Kidney (tissue), 14 donors: ENCODE results near the gene NENF. TPM values are rescaled to one million over a fixed set of nuclear protein-coding genes. Genes with fewer than 3 reads are reported as not detected.

Experiments used
- DNase-seq, 5 donors: peaks; one replicate each; pipeline ENCODE4 v3.0.0-alpha.2; 2013 to 2020
- FAIRE-seq: peaks from 2 replicates; lab custom pipeline; 2012; peaks lifted over from hg19 to GRCh38; lab: Jason Lieb, UNC
- H3K27ac ChIP-seq, 2 donors: one replicate each; pipeline ENCODE4 v1.7.0; 2013; ENCODE audit warnings: low read depth in 2 of 2, low read length in 2 of 2, inconsistent platforms in 1 of 2
- H3K27me3 ChIP-seq: one replicate; pipeline ENCODE4 v1.7.1; 2013; ENCODE audit warnings: low read length, inconsistent platforms; ENCODE audit not compliant: control insufficient read depth, insufficient read depth
- H3K36me3 ChIP-seq, 3 donors: one replicate each; pipeline versions ENCODE4 v1.7.0 to v1.7.1; 2013; ENCODE audit warnings: low read length in 3 of 3, control low read depth in 1 of 3, inconsistent platforms in 1 of 3; ENCODE audit not compliant: insufficient read depth in 3 of 3, control insufficient read depth in 2 of 3
- H3K4me1 ChIP-seq, 3 donors: one replicate each; pipeline versions ENCODE4 v1.7.0 to v1.7.1; 2013; ENCODE audit warnings: low read length in 3 of 3, inconsistent platforms in 1 of 3, low read depth in 1 of 3; ENCODE audit not compliant: control insufficient read depth in 2 of 3, insufficient read depth in 2 of 3
- H3K4me3 ChIP-seq, 3 donors: one replicate each; pipeline versions ENCODE4 v1.7.0 to v1.8.1; 2013; ENCODE audit warnings: low read length in 3 of 3, control low read depth in 1 of 3, inconsistent platforms in 1 of 3
- H3K9ac ChIP-seq, 3 donors: one replicate each; pipeline versions ENCODE4 v1.7.0 to v1.7.1; 2013; ENCODE audit warnings: low read length in 3 of 3, control low read depth in 1 of 3, inconsistent platforms in 1 of 3
- H3K9me3 ChIP-seq, 3 donors: one replicate each; pipeline versions ENCODE4 v1.7.0 to v1.7.1; 2013; ENCODE audit warnings: low read length in 3 of 3, control low read depth in 1 of 3, inconsistent platforms in 1 of 3; ENCODE audit not compliant: control insufficient read depth in 2 of 3, insufficient read depth in 1 of 3
- CTCF ChIP-seq: IDR thresholded peaks from 3 replicates; pipeline ENCODE4 v1.5.1; 2012; ENCODE audit warnings: mild to moderate bottlenecking, moderate library complexity, borderline replicate concordance; ENCODE audit not compliant: insufficient read depth; ENCODE audit errors: extremely low read depth
- intact Hi-C: fragments of 100-400 bp; cut with DNase I; formaldehyde crosslinking; loops from one replicate; pipeline ENCODE4 v1.11.1; 2022
- polyA plus RNA-seq: library from polyadenylated mRNA; stranded (reverse); fragments of 350-450 nt; fragmentation: Illumina TruSeq; extraction: RNeasy Lipid Tissue Mini Kit (QIAGEN cat#74804); gene quantifications from one replicate; pipeline ENCODE4 v1.2.3, GENCODE V29; 2014; ENCODE audit warnings: low read depth, low replicate concordance; ENCODE audit not compliant: insufficient read depth
- total RNA-seq: library from RNA; stranded (reverse); fragmentation: NEBNext Ultra II Directional; extraction: Animal tissue kit (Norgen Biotek cat#: 25700); gene quantifications from one replicate; pipeline ENCODE4 v1.2.1, GENCODE V29; 2021
- donor health status: control.
- donor health status: control.
- donor health status: control.
- donor health status: control.
- donor health status: control.
- donor health status: DM: yes; HTN: yes; CAD: no.
- donor health status: Normal renal cell carcinoma (clear cell type).

NENF gene
- total and polyA plus RNA-seq, 2 donors from 2014 or later = 63.0 to 210 TPM

- DNase-seq = no peak
- no peak overlapping the region for H3K27ac ChIP-seq
- no peak overlapping the region for H3K4me3 ChIP-seq
- peaks cover 0 to 2% (median 0%) of the 10 kb centered on the region in 3 donors for H3K4me1 ChIP-seq
- no peaks in the 10 kb centered on the region for H3K36me3 ChIP-seq
- no peaks in the 10 kb centered on the region for H3K9me3 ChIP-seq
- intact Hi-C loops = loop anchor here (10.0 kb wide), 1 partner anchor 390 kb away; no protein-coding TSS in a partner anchor
- H3K9ac ChIP-seq = no peak overlapping the region
- FAIRE-seq = no peak
- no peak for TF ChIP-seq CTCF
- no peaks in the 10 kb centered on the region for H3K27me3 ChIP-seq
Observed at GRCh38 chr1:212454741-212455140, 22.0 kb downstream of the NENF start.

GRCh38 chr1:212455401-212455800 is 22.7 kb downstream of the NENF start:
- Histone ChIP-seq H3K9ac (no peak overlapping the region), H3K4me3 (no peak overlapping the region), H3K27me3 (no peaks in the 10 kb centered on the region), H3K9me3 (no peaks in the 10 kb centered on the region), H3K4me1 (peaks cover 0 to 2% (median 0%) of the 10 kb centered on the region in 3 donors), H3K36me3 (no peaks in the 10 kb centered on the region), H3K27ac (no peak overlapping the region)
- DNase-seq (no peak), FAIRE-seq (no peak)
- intact Hi-C loops = loop anchor here (10.0 kb wide), 1 partner anchor 391 kb away; no protein-coding TSS in a partner anchor
- no peak for TF ChIP-seq CTCF

DNA sequence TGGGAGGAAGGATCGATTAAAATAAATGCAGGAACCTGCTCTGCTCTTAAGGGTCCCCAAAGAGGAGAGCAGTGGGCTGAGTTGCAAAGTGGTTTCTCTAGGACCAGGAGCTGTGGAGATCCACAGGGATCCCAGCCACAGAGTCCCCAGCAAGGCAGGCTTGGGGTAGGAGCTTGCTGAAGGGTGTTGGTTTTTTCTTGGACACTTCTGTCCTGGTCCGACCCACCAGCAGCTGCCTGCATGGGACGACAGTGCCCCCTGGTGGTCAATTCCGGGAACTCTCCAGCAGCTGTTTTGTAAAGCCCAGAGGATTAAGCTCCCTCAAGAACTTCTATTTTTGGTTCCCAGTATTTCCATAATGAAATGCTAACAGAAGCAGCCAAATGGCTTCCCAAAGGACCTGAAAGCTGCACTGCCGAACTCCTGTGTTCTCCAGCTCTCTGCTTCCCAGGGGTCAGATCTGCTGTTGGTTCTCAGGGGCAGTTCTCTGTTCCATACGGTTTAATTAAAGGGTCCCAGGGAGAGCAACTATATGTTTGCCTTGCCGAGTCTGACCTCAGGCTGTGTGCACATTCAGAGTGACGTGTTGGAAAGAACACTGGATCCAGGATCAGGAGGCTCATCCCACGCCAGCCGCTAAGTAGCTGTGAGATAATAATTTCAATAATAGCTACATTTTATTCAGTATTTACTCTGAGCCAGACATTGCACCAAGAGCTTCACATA is 23.2 kb downstream of the NENF start:
- no peak for FAIRE-seq
- peak; percentile 83 to 95 (median 87) for DNase-seq
- no peak overlapping the region for H3K27ac ChIP-seq
- intact Hi-C loops = loop anchor here (10.0 kb wide), 1 partner anchor 391 kb away; no protein-coding TSS in a partner anchor
- peak; percentile 96 for TF ChIP-seq CTCF
- no peak overlapping the region for H3K4me3 ChIP-seq
- H3K36me3 ChIP-seq = no peaks in the 10 kb centered on the region
- H3K9ac ChIP-seq = no peak overlapping the region
- H3K9me3 ChIP-seq = no peaks in the 10 kb centered on the region
- H3K4me1 ChIP-seq = peaks cover 0 to 2% (median 0%) of the 10 kb centered on the region in 3 donors
- no peaks in the 10 kb centered on the region for H3K27me3 ChIP-seq
